ENCODE results near the gene PRMT2.

Gene PRMT2

GRCh38 chr21:46617267-46618051 is 18.0 kb upstream of the PRMT2 start:
- TF ChIP-seq, protein P1, sequence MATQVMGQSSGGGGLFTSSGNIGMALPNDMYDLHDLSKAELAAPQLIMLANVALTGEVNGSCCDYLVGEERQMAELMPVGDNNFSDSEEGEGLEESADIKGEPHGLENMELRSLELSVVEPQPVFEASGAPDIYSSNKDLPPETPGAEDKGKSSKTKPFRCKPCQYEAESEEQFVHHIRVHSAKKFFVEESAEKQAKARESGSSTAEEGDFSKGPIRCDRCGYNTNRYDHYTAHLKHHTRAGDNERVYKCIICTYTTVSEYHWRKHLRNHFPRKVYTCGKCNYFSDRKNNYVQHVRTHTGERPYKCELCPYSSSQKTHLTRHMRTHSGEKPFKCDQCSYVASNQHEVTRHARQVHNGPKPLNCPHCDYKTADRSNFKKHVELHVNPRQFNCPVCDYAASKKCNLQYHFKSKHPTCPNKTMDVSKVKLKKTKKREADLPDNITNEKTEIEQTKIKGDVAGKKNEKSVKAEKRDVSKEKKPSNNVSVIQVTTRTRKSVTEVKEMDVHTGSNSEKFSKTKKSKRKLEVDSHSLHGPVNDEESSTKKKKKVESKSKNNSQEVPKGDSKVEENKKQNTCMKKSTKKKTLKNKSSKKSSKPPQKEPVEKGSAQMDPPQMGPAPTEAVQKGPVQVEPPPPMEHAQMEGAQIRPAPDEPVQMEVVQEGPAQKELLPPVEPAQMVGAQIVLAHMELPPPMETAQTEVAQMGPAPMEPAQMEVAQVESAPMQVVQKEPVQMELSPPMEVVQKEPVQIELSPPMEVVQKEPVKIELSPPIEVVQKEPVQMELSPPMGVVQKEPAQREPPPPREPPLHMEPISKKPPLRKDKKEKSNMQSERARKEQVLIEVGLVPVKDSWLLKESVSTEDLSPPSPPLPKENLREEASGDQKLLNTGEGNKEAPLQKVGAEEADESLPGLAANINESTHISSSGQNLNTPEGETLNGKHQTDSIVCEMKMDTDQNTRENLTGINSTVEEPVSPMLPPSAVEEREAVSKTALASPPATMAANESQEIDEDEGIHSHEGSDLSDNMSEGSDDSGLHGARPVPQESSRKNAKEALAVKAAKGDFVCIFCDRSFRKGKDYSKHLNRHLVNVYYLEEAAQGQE (IDR thresholded peaks at IDR 0.05; ENCODE audit: insufficient replicate concordance, low read depth): no peak
- TF ChIP-seq CTCF (IDR thresholded peaks at IDR 0.05; ENCODE audit: insufficient read depth, low read length) (no peak), POLR2AphosphoS5 (IDR thresholded peaks at IDR 0.05; ENCODE audit: low read depth) (no peak), SPI1 (IDR thresholded peaks at IDR 0.05; ENCODE audit: borderline replicate concordance, low read depth) (no peak), GABPA (IDR thresholded peaks at IDR 0.05; ENCODE audit: low read depth) (no peak)
- peak overlapping the region; percentile 35 for H3K27ac ChIP-seq (replicated peaks)
- no peaks in the 10 kb centered on the region for H3K27me3 ChIP-seq (ENCODE audit: insufficient read depth, poor library complexity, severe bottlenecking)
- no peak overlapping the region for H3K4me3 ChIP-seq (replicated peaks; ENCODE audit: insufficient read depth, low read length)
- no peak for DNase-seq (ENCODE audit: low read depth in 1 of 2, low spot score in 1 of 2)

DNA sequence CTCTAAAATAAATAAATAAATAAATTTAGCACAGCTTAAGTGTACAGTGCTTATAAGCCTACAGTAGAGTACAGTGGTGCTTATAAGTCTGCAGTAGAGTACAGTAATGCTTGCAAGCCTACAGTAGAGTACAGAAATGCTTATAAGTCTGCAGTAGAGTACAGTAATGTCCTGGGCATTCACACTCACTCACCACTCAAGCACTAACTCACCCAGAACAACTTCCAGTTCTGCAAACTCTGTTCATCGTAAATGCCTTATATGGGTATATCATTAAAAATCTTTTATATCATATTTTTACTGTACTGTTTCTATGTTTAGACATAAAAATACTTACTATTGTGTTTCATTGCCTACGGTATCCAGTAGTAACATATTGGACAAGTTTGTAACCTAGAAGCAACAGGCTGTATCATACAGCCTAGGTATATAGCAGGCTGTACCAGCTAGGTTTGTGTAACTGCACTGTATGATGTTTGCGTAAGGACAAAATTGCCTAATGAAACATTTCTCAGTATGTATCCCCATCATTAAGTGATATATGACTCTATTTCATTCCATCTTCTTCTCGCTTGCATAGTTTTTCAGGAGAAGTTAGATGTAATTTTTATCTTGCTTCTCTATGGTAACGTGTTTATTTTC is 16.6 kb upstream of the PRMT2 start:
- peak overlapping the region; percentile 17 for H3K27ac ChIP-seq (replicated peaks)
- no peak overlapping the region for H3K4me3 ChIP-seq (replicated peaks; ENCODE audit: insufficient read depth, low read length)
- no peak for TF ChIP-seq SPI1 (IDR thresholded peaks at IDR 0.05; ENCODE audit: borderline replicate concordance, low read depth)
- TF ChIP-seq CTCF (IDR thresholded peaks at IDR 0.05; ENCODE audit: insufficient read depth, low read length): no peak
- TF ChIP-seq POLR2AphosphoS5 (IDR thresholded peaks at IDR 0.05; ENCODE audit: low read depth): no peak
- TF ChIP-seq GABPA (IDR thresholded peaks at IDR 0.05; ENCODE audit: low read depth): no peak
- TF ChIP-seq, protein P1 (IDR thresholded peaks at IDR 0.05; ENCODE audit: insufficient replicate concordance, low read depth): no peak
- DNase-seq (ENCODE audit: low read depth in 1 of 2, low spot score in 1 of 2): peak; percentile 31 to 54
- H3K27me3 ChIP-seq (ENCODE audit: insufficient read depth, poor library complexity, severe bottlenecking): no peaks in the 10 kb centered on the region

DNA sequence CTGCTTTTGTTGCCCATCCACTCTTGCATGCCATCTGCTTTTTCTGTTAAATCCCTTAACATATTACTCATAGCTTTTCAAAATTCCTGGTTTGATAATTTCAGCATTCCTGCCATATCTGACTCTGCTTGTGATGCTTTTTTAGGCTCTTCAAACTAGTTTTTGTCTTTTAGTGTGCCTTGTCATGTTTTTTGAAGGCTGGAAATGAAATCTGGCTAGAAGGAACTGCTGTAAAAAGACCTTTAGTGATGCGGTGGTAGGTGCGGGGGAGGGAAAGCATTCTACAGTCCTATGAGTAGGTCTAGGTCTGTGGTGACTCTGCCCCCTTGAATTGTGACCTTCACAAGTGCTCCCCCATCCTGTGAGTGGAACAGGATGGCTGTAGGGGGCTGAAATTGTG is 15.6 kb upstream of the PRMT2 start:
- no peak for DNase-seq (ENCODE audit: low read depth in 1 of 2, low spot score in 1 of 2)
- H3K27ac ChIP-seq (replicated peaks): no peak overlapping the region
- TF ChIP-seq POLR2AphosphoS5 (IDR thresholded peaks at IDR 0.05; ENCODE audit: low read depth) (no peak), SPI1 (IDR thresholded peaks at IDR 0.05; ENCODE audit: borderline replicate concordance, low read depth) (no peak)
- TF ChIP-seq, protein P1 (IDR thresholded peaks at IDR 0.05; ENCODE audit: insufficient replicate concordance, low read depth): no peak

More for the DNA sequence above, 15.6 kb upstream of the PRMT2 start:
- no peak overlapping the region for H3K4me3 ChIP-seq (replicated peaks; ENCODE audit: insufficient read depth, low read length)
- no peaks in the 10 kb centered on the region for H3K27me3 ChIP-seq (ENCODE audit: insufficient read depth, poor library complexity, severe bottlenecking)
